Fibroblast of peridontal ligament (primary cell): ENCODE measurements around the gene PARP8.
A peak's percentile ranks its signal among the peaks of the same experiment; 100 is the strongest.
"Not testable (repeated sequence)": the region's sequence is repeated elsewhere in the genome, so short reads cannot be mapped to it uniquely, and the experiment has no call there.

Experiments
- DNase-seq: peaks from one replicate; pipeline ENCODE4 v3.0.0-alpha.2; 2010; ENCODE audit errors: extremely low read depth

Gene PARP8, protein sequence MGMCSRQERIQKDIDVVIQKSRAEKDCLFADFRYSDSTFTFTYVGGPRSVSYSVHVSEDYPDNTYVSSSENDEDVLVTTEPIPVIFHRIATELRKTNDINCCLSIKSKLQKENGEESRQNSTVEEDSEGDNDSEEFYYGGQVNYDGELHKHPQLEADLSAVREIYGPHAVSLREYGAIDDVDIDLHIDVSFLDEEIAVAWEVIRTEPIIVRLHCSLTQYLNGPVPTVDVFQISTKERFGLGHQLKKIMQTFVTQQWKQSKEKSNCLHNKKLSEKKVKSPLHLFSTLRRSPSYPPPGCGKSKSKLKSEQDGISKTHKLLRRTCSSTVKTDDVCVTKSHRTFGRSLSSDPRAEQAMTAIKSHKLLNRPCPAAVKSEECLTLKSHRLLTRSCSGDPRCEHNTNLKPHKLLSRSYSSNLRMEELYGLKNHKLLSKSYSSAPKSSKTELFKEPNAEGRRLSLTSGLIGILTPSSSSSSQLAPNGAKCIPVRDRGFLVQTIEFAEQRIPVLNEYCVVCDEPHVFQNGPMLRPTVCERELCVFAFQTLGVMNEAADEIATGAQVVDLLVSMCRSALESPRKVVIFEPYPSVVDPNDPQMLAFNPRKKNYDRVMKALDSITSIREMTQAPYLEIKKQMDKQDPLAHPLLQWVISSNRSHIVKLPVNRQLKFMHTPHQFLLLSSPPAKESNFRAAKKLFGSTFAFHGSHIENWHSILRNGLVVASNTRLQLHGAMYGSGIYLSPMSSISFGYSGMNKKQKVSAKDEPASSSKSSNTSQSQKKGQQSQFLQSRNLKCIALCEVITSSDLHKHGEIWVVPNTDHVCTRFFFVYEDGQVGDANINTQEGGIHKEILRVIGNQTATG

GRCh38 chr5:50666261-50667022 lies at the start of gene PARP8:
Gene PARP8 (plus strand): TSS chr5:50666637. CDS start chr5:50667096, 459 bp downstream.
- peak; percentile 46 for DNase-seq

DNA sequence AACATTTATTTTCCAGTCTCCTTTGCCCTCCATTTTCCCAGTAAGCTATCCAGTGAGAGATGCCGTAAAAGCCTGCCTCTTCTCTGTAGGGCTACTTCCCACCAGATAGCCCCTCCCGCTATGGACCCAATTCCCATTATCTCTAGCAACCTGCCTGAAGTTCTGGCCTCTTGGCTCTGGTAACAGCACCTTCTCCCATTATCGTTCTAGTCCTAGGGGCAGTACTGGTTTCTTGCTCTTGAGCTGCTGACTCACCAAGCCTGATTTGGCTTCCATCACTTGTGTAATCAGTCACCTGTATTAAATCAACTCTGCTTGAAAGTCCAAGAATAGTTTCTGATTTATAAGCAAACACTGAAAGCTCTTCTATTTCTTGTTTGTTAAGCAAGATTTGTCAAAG lies 42.8 kb upstream of the PARP8 start:
- no peak for DNase-seq

- not testable (repeated sequence) for DNase-seq
Measured at GRCh38 chr5:50634866-50635265, 31.6 kb upstream of the PARP8 start.

DNA sequence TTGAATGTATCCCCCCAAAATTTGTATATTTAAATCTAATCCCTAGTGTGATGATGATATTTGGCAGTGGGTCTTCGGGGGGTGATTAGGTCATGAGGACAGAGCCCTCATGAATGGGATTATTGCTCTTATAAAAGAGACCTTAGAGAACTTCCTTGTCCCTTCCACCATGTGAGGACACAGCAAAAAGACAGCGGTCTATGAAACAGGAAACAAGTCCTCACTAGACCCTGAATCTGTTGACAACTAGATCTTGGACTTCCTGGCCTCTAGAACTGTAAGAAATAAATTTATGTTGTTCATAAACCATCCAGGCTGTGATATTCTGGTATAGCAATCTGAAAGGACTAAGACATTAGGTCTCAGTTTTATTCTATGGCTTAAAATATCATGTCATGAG lies 28.9 kb upstream of the PARP8 start:
- not testable (repeated sequence) for DNase-seq

GRCh38 chr5:50646591-50646990 lies 19.8 kb upstream of the PARP8 start:
- DNase-seq: no peak

- DNase-seq: no peak
Measured at GRCh38 chr5:50647726-50648125, 18.7 kb upstream of the PARP8 start.

DNA sequence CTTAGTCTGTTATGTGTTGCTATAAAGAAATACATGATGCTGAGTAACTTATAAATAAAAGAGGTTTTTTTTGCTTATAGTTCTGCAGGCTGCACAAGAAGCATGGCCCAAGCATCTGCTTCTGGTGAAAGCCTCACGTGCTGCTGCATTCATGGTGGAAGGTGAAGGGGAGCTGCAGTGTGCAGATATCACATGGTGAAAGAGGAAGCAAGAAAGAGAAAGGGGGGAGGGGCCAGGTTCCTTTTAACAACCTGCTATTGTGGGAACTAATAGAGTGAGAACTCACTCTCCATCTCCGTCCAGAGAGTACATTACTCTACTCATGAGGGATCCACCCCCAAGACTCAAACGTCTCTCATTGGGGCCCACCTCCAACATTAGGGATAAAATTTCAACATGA lies 12.5 kb upstream of the PARP8 start:
- no peak for DNase-seq

- no peak for DNase-seq
Measured at GRCh38 chr5:50655067-50655809, 11.2 kb upstream of the PARP8 start.

- DNase-seq: no peak
Measured at GRCh38 chr5:50655810-50656205, 10.6 kb upstream of the PARP8 start.

DNA sequence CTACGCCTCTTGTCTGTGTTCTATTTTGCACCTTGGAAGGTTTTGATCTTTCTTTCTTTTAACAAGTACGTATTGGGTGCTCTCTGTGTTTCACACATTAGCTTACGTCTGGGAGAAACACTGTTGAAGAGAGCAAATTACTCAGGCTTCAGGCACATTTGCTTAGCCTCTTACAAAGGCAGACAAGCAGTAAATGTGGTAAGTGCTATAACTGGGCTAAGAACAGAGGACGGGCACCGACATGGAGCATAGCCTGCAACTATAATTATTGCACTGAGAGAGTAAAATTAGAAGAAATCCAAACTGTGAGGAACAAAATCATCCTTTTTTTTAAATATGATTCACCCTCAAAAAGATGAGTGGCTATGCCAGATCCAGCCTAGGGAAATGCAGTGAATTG lies 9.4 kb upstream of the PARP8 start:
- no peak for DNase-seq

GRCh38 chr5:50658246-50658645 lies 8.2 kb upstream of the PARP8 start:
- no peak for DNase-seq

DNA sequence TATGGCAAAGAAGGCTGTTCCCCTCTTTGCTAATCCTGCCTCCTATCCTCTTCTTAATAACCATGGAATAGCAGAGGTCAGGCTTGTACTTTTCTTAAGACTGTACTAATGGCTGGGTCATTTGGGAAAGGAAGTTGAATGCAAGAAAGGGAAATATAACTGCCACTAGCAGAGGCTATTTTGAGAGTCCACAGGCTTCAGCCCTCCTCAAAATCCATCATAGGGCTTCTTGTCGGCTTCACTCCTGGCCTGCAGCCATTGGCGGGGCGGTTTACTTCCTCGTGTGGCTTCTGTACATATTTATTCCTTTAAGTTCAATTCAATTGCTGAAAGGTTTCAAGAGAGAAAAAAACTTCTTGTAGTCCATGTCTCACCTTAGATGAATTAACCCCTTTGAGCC lies 2.8 kb upstream of the PARP8 start:
- DNase-seq: no peak

DNA sequence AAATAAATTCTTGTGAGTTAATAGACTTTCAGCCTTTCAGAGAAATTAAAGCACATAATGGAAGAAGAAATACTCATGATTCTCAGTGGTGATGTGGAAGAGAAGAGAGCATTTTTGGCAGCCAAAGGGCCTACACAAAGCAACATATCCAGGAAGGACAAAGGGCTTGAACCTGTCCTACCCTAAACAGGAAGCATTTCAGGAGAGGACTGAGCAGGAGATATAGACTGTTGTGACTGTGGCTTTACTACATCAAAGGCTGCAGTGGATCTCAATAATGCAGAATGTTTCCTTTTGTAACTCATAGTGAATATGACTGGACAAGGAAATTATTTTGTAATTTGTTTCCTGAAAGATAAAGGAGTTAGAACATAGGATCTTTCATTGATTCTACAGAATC lies 1.3 kb upstream of the PARP8 start:
- no peak for DNase-seq

- DNase-seq: not testable (repeated sequence)
Measured at GRCh38 chr5:50665761-50666202, 655 bp upstream of the PARP8 start.

DNA sequence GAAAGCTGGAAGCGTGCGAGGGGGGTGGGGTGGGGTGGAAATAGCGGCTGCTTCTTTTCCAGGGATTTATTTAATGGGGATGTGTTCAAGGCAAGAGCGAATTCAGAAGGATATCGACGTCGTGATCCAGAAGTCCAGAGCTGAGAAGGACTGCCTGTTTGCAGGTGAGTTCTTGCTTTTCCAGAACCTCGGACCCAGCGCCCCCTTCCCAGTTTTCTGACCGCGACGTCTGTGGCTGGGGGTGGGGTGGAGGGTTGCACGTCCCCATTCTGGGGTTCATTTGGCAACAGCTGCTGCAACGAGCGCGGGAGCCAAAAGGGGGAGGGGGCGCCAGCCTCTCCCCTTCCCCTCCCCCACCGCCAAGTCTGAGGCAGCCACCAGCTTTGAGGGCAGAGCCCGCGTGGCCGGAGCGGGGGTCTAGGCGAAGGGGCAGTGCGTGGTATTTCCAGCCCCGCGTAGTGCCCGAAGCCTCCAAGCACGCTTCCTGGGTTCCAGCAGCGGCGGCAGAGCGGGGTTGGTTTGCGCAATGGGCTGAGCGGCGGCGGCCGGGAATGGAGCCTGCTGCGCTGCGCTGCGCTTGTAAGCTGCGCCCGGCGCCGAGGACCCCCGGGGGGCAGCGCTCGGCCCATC lies 701 bp downstream of the PARP8 start:
- peak; percentile 35 for DNase-seq

DNA sequence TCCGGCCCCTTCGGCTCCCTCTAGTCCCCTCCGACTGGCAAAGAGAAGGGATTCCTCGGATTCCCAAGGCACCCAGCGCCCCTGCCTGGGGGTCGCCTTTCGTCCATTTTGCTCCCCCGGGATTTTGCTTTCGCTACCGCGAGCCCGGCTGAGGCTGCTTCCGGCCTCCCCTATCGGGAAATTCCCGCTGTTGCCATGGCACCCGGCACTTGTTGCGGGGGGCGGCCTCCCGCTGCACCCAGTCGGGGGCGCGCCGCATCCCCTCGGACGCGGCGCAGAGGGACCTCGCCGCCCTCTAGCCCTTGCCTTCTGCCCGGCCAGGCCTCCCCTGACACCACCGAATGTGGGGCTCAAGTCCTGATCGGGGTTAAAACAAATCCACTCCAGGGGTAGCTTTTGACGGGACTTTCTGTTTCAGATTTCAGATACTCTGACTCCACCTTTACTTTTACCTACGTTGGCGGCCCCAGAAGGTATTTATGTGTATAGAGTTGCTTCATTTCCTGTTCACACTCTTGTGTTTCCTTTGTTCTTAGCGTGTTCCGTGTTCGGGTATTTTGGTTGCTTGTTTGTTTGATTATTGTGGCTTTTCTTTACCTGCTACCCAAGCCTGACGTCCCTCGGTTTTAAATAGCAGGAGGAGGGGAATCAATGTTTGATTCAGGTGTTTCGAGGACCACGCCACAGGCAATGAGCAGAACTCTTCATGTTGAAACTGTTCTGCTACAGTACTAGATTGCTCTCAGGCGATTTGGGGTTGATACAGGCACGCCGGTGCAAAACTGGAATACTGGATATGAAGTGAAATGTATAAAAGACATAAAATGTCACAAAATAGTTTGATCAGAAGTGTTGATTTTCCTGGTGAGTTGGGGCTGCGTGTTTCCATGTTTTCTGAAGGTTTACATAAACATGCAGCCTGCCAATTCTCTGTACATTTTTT lies 1.5 kb downstream of the PARP8 start:
- peak; percentile 38 for DNase-seq

DNA sequence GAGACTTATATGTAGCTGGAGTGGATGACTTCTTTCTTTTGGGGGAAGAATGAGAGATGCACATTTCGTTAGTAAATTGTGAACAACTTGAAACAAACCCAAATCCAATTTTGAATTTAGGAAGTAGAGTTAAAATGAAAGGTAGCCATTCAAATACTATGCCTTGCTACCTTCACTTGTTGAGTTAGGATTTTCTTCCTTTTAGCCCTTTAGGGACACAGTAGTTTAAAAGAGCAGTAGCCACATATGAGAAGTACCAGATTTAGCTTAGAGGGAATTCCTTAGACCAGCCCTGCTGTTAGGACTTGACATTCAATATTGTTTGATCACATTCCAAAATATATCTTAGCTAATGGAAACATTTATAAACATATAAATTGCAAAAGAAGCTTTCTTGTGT lies 2.2 kb downstream of the PARP8 start:
- DNase-seq: not testable (repeated sequence)

DNA sequence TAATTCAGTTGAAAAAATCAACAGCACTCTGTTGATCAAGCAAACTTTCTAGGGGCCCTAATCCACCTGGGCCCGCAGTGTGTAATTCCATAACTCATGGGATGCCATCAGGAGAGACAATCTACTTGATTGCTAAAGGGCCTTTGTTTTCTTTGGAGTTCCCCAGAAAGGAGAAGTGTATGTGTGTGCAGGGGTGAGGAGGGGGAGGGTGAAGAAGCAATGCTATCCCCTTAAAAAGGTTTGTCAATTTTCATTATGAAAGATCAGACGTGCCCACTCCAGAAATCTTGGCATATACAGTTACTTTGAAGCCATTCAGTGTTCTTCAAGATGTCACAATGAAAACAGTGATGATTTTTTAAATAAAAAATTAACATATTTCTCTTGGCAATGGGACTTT lies 6.2 kb downstream of the PARP8 start:
- no peak for DNase-seq

DNA sequence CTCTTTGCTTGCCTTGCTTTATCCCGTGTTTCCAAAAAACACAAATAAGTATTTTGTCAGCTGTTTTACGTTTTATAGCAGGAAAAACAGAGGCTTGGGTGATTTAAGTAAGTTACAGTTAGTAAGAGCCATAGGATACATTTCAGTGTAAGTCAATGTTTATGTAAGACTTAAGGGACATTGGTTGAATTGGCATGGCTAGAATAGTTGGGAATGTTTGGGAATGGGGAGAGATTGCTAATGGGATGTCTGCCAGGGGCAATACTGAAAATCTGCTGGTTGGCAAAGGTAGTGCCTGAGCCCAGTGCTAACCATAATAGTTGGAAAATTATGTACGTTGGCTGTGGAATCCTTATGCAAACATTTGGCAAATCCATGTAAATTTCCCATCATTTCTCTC lies 7.0 kb downstream of the PARP8 start:
- DNase-seq: peak; percentile 18

GRCh38 chr5:50675385-50675784 lies 8.9 kb downstream of the PARP8 start:
- DNase-seq: no peak
